ENCODE results near the gene PARD3.

GRCh38 chr10:34651416-34652195, 163.5 kb downstream of the PARD3 start:
- TF ChIP-seq CTCF (IDR thresholded peaks at IDR 0.05) = no peak
- TF ChIP-seq POLR2A (IDR thresholded peaks at IDR 0.05) = no peak

Data from Peyer's patch (tissue), 4 donors.